HFFc6 (cell line): ENCODE results near the gene FOXO6. TPM values are rescaled to one million over a fixed set of nuclear protein-coding genes. Genes with fewer than 3 reads are reported as not detected.

Experiments
- DNase-seq: peaks from one replicate; pipeline ENCODE4 v3.0.0-alpha.2; 2018
- H3K27ac Mint-ChIP-seq: 2 replicates; pipeline ENCODE4 v1.8.0; 2020; ENCODE audit warnings: mild to moderate bottlenecking, mixed read lengths
- H3K27me3 Mint-ChIP-seq: 2 replicates; pipeline ENCODE4 v1.8.0; 2021; ENCODE audit warnings: mild to moderate bottlenecking, moderate library complexity, mixed read lengths; ENCODE audit not compliant: insufficient read depth
- H3K36me3 Mint-ChIP-seq: 2 replicates; pipeline ENCODE4 v1.8.0; 2021; ENCODE audit warnings: low read depth, mixed read lengths
- H3K4me1 Mint-ChIP-seq: 2 replicates; pipeline ENCODE4 v1.8.0; 2020; ENCODE audit warnings: low read depth, mixed read lengths
- H3K4me3 Mint-ChIP-seq: 2 replicates; pipeline ENCODE4 v1.8.0; 2020; ENCODE audit warnings: mild to moderate bottlenecking, moderate library complexity, mixed read lengths
- H3K9me3 Mint-ChIP-seq: 2 replicates; pipeline ENCODE4 v1.8.0; 2020; ENCODE audit warnings: mild to moderate bottlenecking, mixed read lengths
- CTCF ChIP-seq: fragments of 200-600 bp; sonication (generic); IDR thresholded peaks from 2 replicates; pipeline ENCODE4 v1.5.0; 2021; ENCODE audit warnings: antibody characterized with exemption, mild to moderate bottlenecking
- total RNA-seq, 6 experiments: library from RNA; stranded (reverse); fragmentation: NEBNext Ultra II Directional; extraction: Animal tissue kit (Norgen Biotek cat#: 25700); gene quantifications; 2 replicates in 1 of 6; 3 replicates in 5 of 6; pipeline ENCODE4 v1.2.3, GENCODE V29; 2021

FOXO6 gene
- total RNA-seq, 6 experiments from 2014 or later: 0.07 to 0.08 TPM; not detected in 4

GRCh38 chr1:41371630-41372599 is 10.7 kb downstream of the FOXO6 start:
- DNase-seq: no peak
- Mint-ChIP-seq H3K4me1 (no peaks in the 10 kb centered on the region), H3K27ac (no peak overlapping the region), H3K9me3 (no peaks in the 10 kb centered on the region), H3K36me3 (no peaks in the 10 kb centered on the region), H3K4me3 (no peak overlapping the region), H3K27me3 (peaks cover 64% of the 10 kb centered on the region)
- TF ChIP-seq CTCF: no peak

DNA sequence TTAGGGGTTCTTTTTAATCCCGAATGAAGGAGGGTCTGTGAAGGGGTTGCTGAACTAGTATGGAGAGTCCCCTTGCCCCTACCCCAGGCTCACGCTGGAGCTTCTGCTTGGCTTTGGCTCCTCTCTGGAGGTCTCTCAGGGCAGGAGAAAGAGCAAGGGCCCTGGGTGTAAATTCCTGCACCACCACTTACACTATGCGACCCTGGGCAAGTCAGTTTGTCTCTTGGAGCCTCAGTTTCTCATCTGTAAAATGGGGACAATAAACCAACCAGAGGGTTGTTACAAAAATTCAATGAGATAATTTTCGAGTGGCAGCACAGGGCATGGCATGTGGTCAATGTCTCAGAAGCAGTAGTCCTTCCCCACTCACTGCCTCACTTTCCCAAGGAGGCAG is 11.4 kb downstream of the FOXO6 start:
- peaks cover 58% of the 10 kb centered on the region for H3K27me3 Mint-ChIP-seq
- H3K36me3 Mint-ChIP-seq: no peaks in the 10 kb centered on the region
- no peak overlapping the region for H3K4me3 Mint-ChIP-seq
- no peak for TF ChIP-seq CTCF
- H3K9me3 Mint-ChIP-seq: no peaks in the 10 kb centered on the region
- no peak overlapping the region for H3K27ac Mint-ChIP-seq
- H3K4me1 Mint-ChIP-seq: no peaks in the 10 kb centered on the region
- DNase-seq: no peak

DNA sequence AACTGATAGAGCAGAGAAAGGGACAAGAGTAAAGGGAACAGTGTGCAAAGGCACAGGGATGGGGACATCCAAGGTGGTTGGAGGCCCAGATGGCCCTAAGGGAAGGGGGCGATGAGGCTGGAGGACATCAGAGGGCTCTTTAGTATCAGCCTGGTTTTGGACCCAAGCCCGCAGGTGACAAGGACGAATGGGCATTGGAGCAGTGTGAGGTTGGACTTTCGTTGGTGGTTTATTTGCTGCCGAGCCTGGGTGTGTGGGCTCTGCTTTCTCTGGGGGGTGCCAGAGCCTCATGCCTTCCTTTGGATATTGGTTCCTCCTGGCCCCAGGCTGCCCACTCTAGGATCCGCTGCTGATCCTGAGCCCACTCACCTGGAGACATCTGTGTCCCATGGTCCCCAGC is 12.1 kb downstream of the FOXO6 start:
- Mint-ChIP-seq H3K4me3 (no peak overlapping the region), H3K4me1 (no peaks in the 10 kb centered on the region), H3K27me3 (peaks cover 51% of the 10 kb centered on the region), H3K27ac (no peak overlapping the region), H3K36me3 (no peaks in the 10 kb centered on the region), H3K9me3 (no peaks in the 10 kb centered on the region)
- no peak for DNase-seq
- TF ChIP-seq CTCF: no peak

GRCh38 chr1:41374711-41375110 is 13.5 kb downstream of the FOXO6 start:
- Mint-ChIP-seq H3K9me3 (no peaks in the 10 kb centered on the region), H3K36me3 (no peaks in the 10 kb centered on the region), H3K27me3 (peaks cover 48% of the 10 kb centered on the region), H3K4me3 (no peak overlapping the region), H3K27ac (no peak overlapping the region), H3K4me1 (no peaks in the 10 kb centered on the region)
- TF ChIP-seq CTCF: no peak
- no peak for DNase-seq

GRCh38 chr1:41377397-41377796 is 16.2 kb downstream of the FOXO6 start:
- no peak for DNase-seq

More at GRCh38 chr1:41377397-41377796, 16.2 kb downstream of the FOXO6 start:
- Mint-ChIP-seq H3K27me3 (peaks cover 46% of the 10 kb centered on the region), H3K36me3 (no peaks in the 10 kb centered on the region), H3K4me3 (no peak overlapping the region), H3K9me3 (no peaks in the 10 kb centered on the region), H3K4me1 (no peaks in the 10 kb centered on the region), H3K27ac (no peak overlapping the region)
- no peak for TF ChIP-seq CTCF
